Measurements from ENCODE around the gene KDM5B. TPM values are rescaled to one million over a fixed set of nuclear protein-coding genes. Genes with fewer than 3 reads are reported as not detected.

The KDM5B gene
- total and polyA plus RNA-seq, 12 donors: 11.7 to 75.1 (median 41.4) TPM

DNA sequence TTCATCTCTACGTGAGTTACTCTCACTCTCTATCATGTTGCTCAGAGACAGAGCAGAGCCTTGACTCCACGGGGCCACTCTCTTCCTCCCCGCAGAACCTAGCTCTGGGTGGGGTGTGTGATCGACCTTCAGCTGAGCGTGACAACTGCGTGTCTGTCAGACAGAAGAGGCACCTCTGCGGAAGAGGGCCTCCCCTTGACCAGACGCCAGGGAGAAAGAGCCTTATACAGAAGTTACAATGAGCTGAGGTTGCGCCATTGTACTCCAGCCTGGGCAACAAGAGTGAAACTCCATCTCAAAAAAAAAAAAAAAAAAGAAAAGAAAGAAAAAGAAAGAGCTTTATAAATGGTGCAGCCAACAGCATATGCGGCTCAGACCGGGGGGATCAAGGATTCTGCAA, 120.9 kb downstream of the KDM5B start:
- peaks cover 4% of the 10 kb centered on the region for H3K27me3 ChIP-seq
- H3K36me3 ChIP-seq (replicated peaks in 1 of 2): no peaks in the 10 kb centered on the region
- no peaks in the 10 kb centered on the region for H3K4me1 ChIP-seq (replicated peaks in 1 of 2)
- WGBS, 4 donors: 47 to 62% (median 52%) methylated on average over 11 of the region's 11 CpGs
- no peak overlapping the region for H3K27ac ChIP-seq
- DNase-seq: no peak
- H3K9me3 ChIP-seq (replicated peaks in 1 of 3): no peaks in the 10 kb centered on the region
- no peak overlapping the region for H3K4me3 ChIP-seq
- intact Hi-C loops (cut with DNase I): no loop called here
- TF ChIP-seq POLR2A (IDR thresholded peaks at IDR 0.05): no peak
- TF ChIP-seq CTCF (IDR thresholded peaks at IDR 0.05): no peak

GRCh38 chr1:202685641-202686040, 122.6 kb downstream of the KDM5B start:
- 67 to 77% (median 68%) methylated on average over 4 to 6 of the region's 6 CpGs for WGBS, 4 donors
- no peaks in the 10 kb centered on the region for H3K4me1 ChIP-seq (replicated peaks in 1 of 2)
- no peak overlapping the region for H3K4me3 ChIP-seq
- peaks cover 13% of the 10 kb centered on the region for H3K27me3 ChIP-seq
- H3K27ac ChIP-seq: no peak overlapping the region
- no peak for DNase-seq
- intact Hi-C loops (cut with DNase I): no loop called here
- no peaks in the 10 kb centered on the region for H3K36me3 ChIP-seq (replicated peaks in 1 of 2)
- TF ChIP-seq POLR2A (IDR thresholded peaks at IDR 0.05) (no peak), CTCF (IDR thresholded peaks at IDR 0.05) (no peak)
- no peaks in the 10 kb centered on the region for H3K9me3 ChIP-seq (replicated peaks in 1 of 3)

DNA sequence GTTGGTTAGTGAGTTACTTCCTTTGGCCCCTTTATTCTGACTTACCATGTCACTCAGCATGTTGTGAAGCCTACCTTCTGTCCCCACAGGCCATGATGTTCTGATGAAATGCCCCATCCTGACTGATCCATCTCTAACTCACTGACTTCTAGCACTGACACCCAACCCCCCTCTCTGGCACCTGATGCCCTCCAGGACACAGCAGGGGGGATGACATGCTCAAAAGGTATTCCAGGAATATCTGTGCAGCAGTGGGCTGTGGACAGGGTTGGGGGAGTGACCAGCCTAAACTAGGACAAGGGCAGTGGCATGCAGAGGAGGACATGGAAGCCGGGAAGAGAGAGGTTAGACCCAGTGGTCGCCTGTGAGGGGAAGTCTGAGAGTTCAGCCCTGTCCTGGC, 123.5 kb downstream of the KDM5B start:
- Histone ChIP-seq H3K4me1 (replicated peaks in 1 of 2) (no peaks in the 10 kb centered on the region), H3K27me3 (peaks cover 13% of the 10 kb centered on the region), H3K27ac (no peak overlapping the region), H3K9me3 (replicated peaks in 1 of 3) (no peaks in the 10 kb centered on the region), H3K36me3 (replicated peaks in 1 of 2) (no peaks in the 10 kb centered on the region), H3K4me3 (no peak overlapping the region)
- WGBS, 4 donors: 47 to 64% (median 58%) methylated on average over 2 of the region's 2 CpGs; no CpG with 5 or more reads in 1 of the 4 donors
- intact Hi-C loops (cut with DNase I): no loop called here
- TF ChIP-seq POLR2A (IDR thresholded peaks at IDR 0.05) (no peak), CTCF (IDR thresholded peaks at IDR 0.05) (no peak)
- no peak for DNase-seq

- Histone ChIP-seq H3K4me1 (replicated peaks in 1 of 2) (no peaks in the 10 kb centered on the region), H3K4me3 (no peak overlapping the region), H3K27ac (no peak overlapping the region), H3K36me3 (replicated peaks in 1 of 2) (no peaks in the 10 kb centered on the region), H3K9me3 (replicated peaks in 1 of 3) (no peaks in the 10 kb centered on the region), H3K27me3 (peaks cover 9% of the 10 kb centered on the region)
- TF ChIP-seq CTCF (IDR thresholded peaks at IDR 0.05) (no peak), POLR2A (IDR thresholded peaks at IDR 0.05) (no peak)
- intact Hi-C loops (cut with DNase I): no loop called here
- DNase-seq: no peak
- 71 to 85% (median 79%) methylated on average over 4 of the region's 4 CpGs for WGBS, 4 donors
Observed at GRCh38 chr1:202683029-202683428, 125.2 kb downstream of the KDM5B start.
